Esophagus muscularis mucosa (tissue), 4 donors: ENCODE measurements around the gene IL21R. TPM values are rescaled to one million over a fixed set of nuclear protein-coding genes. Genes with fewer than 3 reads are reported as not detected.

ENCODE experiments used
- DNase-seq: peaks from one replicate; pipeline ENCODE4 v3.0.0-alpha.2; 2017; ENCODE audit errors: extremely low spot score
- H3K27ac ChIP-seq, 4 donors: fragments of 200-600 bp; sonication (generic); replicated peaks in 1 of 4; 1 replicate in 3 of 4; 2 replicates in 1 of 4; pipeline ENCODE4 v1.5.1; 2016 to 2019; ENCODE audit warnings: mild to moderate bottlenecking in 1 of 4
- H3K27me3 ChIP-seq, 4 donors: fragments of 200-600 bp; sonication (generic); one replicate each; pipeline versions ENCODE4 v1.5.1 to v1.6.0; 2016 to 2019
- H3K36me3 ChIP-seq, 4 donors: fragments of 200-600 bp; sonication (generic); one replicate each; pipeline ENCODE4 v1.5.1; 2016 to 2019
- H3K4me1 ChIP-seq, 4 donors: fragments of 200-600 bp; sonication (generic); one replicate each; pipeline ENCODE4 v1.5.1; 2016 to 2019
- H3K4me3 ChIP-seq, 4 donors: fragments of 200-600 bp; sonication (generic); 1 replicate in 2 of 4; 2 replicates in 2 of 4; pipeline ENCODE4 v1.5.1; 2016 to 2019; ENCODE audit warnings: mild to moderate bottlenecking in 4 of 4, moderate library complexity in 1 of 4
- H3K9me3 ChIP-seq, 4 donors: fragments of 200-600 bp; sonication (generic); 1 replicate in 3 of 4; 2 replicates in 1 of 4; pipeline ENCODE4 v1.5.1; 2016 to 2019
- EP300 ChIP-seq: sonication (generic); formaldehyde crosslinking; IDR thresholded peaks from one replicate; pipeline ENCODE4 v1.6.1; 2017; ENCODE audit warnings: antibody characterized with exemption
- POLR2A ChIP-seq: fragments of 450-650 bp; IDR thresholded peaks from one replicate; pipeline ENCODE4 v1.6.1; 2017; ENCODE audit warnings: antibody characterized with exemption, moderate library complexity, mild to moderate bottlenecking, low read depth
- POLR2AphosphoS5 ChIP-seq, 2 donors: sonication (generic); formaldehyde crosslinking; IDR thresholded peaks; one replicate each; pipeline ENCODE4 v1.6.1; 2017; ENCODE audit warnings: antibody characterized with exemption in 2 of 2
- WGBS: methylation state at CpG from one replicate; pipeline ENCODE4 v1.1.5; 2018; 5-methylcytosine and 5-hydroxymethylcytosine counted together
- intact Hi-C: fragments of 100-400 bp; cut with DNase I; formaldehyde crosslinking; loops from one replicate; pipeline ENCODE4 v1.15.1; 2023
- total RNA-seq, 4 donors: library from RNA; depleted of rRNA; stranded (reverse); fragments of >200 nt; gene quantifications; one replicate each; pipeline versions ENCODE4 v1.1.0 to v1.2.1, GENCODE V29; 2016
- TF ChIP-seq, protein P1 (sequence below), 3 experiments: fragments of 200-600 bp in 2 of 3; fragments of 450-650 bp in 1 of 3; sonication (generic) in 2 of 3; IDR thresholded peaks; one replicate each; pipeline ENCODE4 v1.5.1; 2017 to 2019; ENCODE audit warnings: antibody characterized with exemption in 3 of 3, mild to moderate bottlenecking in 2 of 3, moderate library complexity in 1 of 3

The IL21R gene
- total RNA-seq, 4 donors from 2014 or later = under 0.01 to 0.50 (median 0.17) TPM; not detected in 1

DNA sequence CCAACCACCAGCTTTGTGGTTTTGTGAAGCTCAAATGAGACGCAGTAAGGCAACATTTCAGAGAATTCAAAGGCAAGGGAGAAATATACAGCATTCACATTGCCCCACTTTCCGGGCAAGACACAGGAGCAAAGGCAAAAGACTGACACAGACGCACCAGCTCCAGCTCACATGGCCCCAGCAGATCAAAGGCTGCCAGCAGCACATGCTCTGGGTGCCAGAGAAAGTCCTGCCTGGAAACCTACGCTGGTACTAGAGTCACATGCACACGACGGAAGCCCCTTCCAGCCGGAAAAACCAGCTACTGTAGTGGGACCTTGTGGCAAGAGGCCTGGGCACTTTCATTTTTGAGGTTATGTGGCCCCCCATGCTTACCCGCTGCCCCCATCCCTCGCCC is 97.7 kb downstream of the IL21R start:
- H3K4me1 ChIP-seq = peaks cover 0 to 6% (median 3%) of the 10 kb centered on the region in 4 donors
- intact Hi-C loops = no loop called here
- H3K36me3 ChIP-seq = peaks cover 91 to 100% (median 100%) of the 10 kb centered on the region in 4 donors
- H3K27me3 ChIP-seq = no peaks in the 10 kb centered on the region
- TF ChIP-seq, protein P1, sequence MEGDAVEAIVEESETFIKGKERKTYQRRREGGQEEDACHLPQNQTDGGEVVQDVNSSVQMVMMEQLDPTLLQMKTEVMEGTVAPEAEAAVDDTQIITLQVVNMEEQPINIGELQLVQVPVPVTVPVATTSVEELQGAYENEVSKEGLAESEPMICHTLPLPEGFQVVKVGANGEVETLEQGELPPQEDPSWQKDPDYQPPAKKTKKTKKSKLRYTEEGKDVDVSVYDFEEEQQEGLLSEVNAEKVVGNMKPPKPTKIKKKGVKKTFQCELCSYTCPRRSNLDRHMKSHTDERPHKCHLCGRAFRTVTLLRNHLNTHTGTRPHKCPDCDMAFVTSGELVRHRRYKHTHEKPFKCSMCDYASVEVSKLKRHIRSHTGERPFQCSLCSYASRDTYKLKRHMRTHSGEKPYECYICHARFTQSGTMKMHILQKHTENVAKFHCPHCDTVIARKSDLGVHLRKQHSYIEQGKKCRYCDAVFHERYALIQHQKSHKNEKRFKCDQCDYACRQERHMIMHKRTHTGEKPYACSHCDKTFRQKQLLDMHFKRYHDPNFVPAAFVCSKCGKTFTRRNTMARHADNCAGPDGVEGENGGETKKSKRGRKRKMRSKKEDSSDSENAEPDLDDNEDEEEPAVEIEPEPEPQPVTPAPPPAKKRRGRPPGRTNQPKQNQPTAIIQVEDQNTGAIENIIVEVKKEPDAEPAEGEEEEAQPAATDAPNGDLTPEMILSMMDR (IDR thresholded peaks at IDR 0.05) = no peak
- TF ChIP-seq POLR2AphosphoS5 (IDR thresholded peaks at IDR 0.05) (no peak), EP300 (no peak), POLR2A (no peak)
- H3K27ac ChIP-seq = no peak overlapping the region
- H3K4me3 ChIP-seq = no peak overlapping the region
- WGBS = 76% methylated on average over 9 of the region's 9 CpGs
- DNase-seq = no peak
- no peaks in the 10 kb centered on the region for H3K9me3 ChIP-seq

DNA sequence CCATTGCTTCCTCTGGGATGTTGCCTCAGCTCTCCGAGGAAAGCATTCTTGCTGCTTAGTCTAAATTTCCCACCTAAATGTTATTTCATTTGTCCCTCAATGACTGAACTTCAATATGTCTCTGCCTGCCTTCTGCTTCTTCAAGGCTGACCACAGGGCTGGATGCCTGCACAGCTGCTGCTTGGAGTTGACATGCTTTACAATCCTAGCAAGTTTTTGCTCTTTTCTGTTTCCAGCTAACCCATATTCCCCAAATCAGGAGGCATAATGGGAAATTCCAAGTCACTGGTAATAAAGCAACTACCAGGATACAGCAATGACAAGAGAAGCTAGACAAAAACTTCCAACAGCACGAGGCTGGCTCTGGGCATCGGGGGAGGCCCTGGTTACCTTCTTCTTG is 98.8 kb downstream of the IL21R start:
- Histone ChIP-seq H3K27me3 (no peaks in the 10 kb centered on the region), H3K9me3 (no peaks in the 10 kb centered on the region), H3K27ac (no peak overlapping the region), H3K4me1 (peaks cover 0 to 6% (median 3%) of the 10 kb centered on the region in 4 donors), H3K4me3 (no peak overlapping the region), H3K36me3 (peaks cover 87 to 100% (median 100%) of the 10 kb centered on the region in 4 donors)
- no peak for TF ChIP-seq EP300
- no peak for TF ChIP-seq POLR2A
- no peak for TF ChIP-seq POLR2AphosphoS5 (IDR thresholded peaks at IDR 0.05)
- TF ChIP-seq, protein P1 (IDR thresholded peaks at IDR 0.05) = no peak
- DNase-seq = no peak
- 94% methylated on average over 3 of the region's 3 CpGs for WGBS
- intact Hi-C loops = no loop called here

Other genes starting within 250 kb of the IL21R start
- gene KDM8, start 198.6 kb upstream of the IL21R start, total RNA-seq = 1 to 10 TPM; 2.5 to 7.1 (median 3.7) TPM
- 10 to 100 TPM; 49.7 to 68.8 (median 64.0) TPM for gene NSMCE1, start 133.4 kb upstream of the IL21R start, total RNA-seq
- gene IL4R, start 88.2 kb upstream of the IL21R start, total RNA-seq = 100 to 1,000 TPM in 3 of 4 donors, 10 to 100 TPM in 1; 72.7 to 167 (median 116) TPM
- gene GTF3C1, start 147.7 kb downstream of the IL21R start, total RNA-seq = 10 to 100 TPM; 37.6 to 65.4 (median 54.8) TPM
- gene KATNIP, start 148.0 kb downstream of the IL21R start, total RNA-seq = 10 to 100 TPM; 11.2 to 20.0 (median 17.5) TPM